Activated T-helper 2 cell treated with anti-CD3 and anti-CD28 coated beads, Interferon-gamma antibody, Interleukin-2, Interleukin-4, amounts not matched to agents 10 μg/mL and 5 μg/mL and 100 μg/mL, durations not matched to agents 14 hours and 24 hours and 36 hours (primary cell): Measurements from ENCODE around the gene LDB3. TPM values are rescaled to one million over a fixed set of nuclear protein-coding genes. Genes with fewer than 3 reads are reported as not detected.

ENCODE experiments used
- DNase-seq: peaks from one replicate; pipeline ENCODE4 v3.0.0; 2021; ENCODE audit warnings: low spot score
- H3K27ac Mint-ChIP-seq: one replicate; pipeline ENCODE4 v1.8.0; 2021; ENCODE audit warnings: mixed read lengths
- H3K27me3 Mint-ChIP-seq: one replicate; pipeline ENCODE4 v1.8.0; 2021; ENCODE audit warnings: low read depth, mixed read lengths
- H3K36me3 Mint-ChIP-seq: one replicate; pipeline ENCODE4 v1.8.0; 2021; ENCODE audit warnings: low read depth, mixed read lengths
- H3K4me1 Mint-ChIP-seq: one replicate; pipeline ENCODE4 v1.8.0; 2021; ENCODE audit warnings: low read depth, mixed read lengths
- H3K4me3 Mint-ChIP-seq: one replicate; pipeline ENCODE4 v1.8.0; 2021; ENCODE audit warnings: low read depth, mild to moderate bottlenecking, moderate library complexity, mixed read lengths
- H3K9me3 Mint-ChIP-seq: one replicate; pipeline ENCODE4 v1.8.0; 2021; ENCODE audit warnings: mixed read lengths
- intact Hi-C: fragments of 100-400 bp; cut with micrococcal nuclease; formaldehyde crosslinking; loops from one replicate; pipeline ENCODE4 v1.15.1; 2023
- total RNA-seq: library from RNA; stranded (reverse); gene quantifications from 2 replicates; pipeline ENCODE4 v1.2.3, GENCODE V29; 2022

Gene LDB3
- total RNA-seq, 1 donor from 2014 or later = not detected

DNA sequence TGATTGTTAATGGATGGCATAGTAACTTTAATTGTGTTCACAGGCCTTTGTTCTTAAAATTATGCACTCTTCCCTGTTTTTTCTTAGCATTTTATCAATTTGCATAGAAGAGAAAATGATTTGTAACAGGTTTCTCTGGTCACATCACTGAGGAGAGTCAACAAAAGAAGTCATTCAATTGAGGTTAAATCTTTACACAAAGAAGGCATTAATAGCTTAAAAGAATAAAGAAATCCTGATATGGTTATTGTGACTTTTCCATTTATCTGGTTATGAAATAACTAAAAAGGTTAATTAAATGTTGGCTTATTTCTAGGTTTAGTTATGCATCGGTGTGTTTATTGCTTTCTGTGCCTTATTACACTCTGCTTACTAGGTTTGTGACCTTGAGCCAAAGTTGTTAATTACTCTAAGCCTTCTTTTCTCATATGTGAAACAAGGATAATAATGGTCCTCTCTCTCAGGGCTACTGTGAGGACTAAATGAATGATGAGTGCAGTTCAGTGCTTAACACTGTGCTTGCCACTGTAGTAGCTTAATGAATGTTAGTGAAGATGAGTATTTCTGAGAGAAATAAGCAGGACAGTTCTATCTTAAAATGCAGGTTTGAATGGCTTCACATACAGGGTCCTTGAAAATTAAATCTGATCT, 100.2 kb downstream of the LDB3 start:
- Mint-ChIP-seq H3K4me1 (peaks cover 4% of the 10 kb centered on the region), H3K27me3 (peaks cover 22% of the 10 kb centered on the region), H3K4me3 (no peak overlapping the region), H3K36me3 (no peaks in the 10 kb centered on the region), H3K9me3 (no peaks in the 10 kb centered on the region), H3K27ac (no peak overlapping the region)
- intact Hi-C loops = no loop called here
- DNase-seq = no peak

DNA sequence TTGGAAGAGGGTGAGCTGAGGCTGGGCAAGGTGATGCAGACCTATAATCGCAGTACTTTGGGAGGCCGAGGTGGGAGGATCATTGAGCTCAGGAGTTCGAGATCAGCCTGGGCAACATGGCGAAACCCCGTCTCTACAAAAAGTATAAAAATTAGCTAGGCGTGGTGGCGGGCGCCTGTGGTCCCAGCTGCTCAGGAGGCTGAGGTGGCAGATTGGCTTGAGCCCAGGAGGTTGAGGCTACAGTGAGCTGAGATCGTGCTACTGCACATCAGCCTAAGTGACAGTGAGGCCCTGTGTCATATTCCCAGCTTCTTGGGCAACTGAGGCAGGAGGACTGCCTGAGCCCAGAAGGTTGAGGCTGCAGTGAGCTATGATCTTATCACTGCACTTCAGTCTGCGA, 101.7 kb downstream of the LDB3 start:
- no peaks in the 10 kb centered on the region for H3K9me3 Mint-ChIP-seq
- peaks cover 19% of the 10 kb centered on the region for H3K27me3 Mint-ChIP-seq
- H3K4me1 Mint-ChIP-seq = peaks cover 6% of the 10 kb centered on the region
- no peak overlapping the region for H3K27ac Mint-ChIP-seq
- DNase-seq = no peak
- intact Hi-C loops = no loop called here
- no peaks in the 10 kb centered on the region for H3K36me3 Mint-ChIP-seq
- H3K4me3 Mint-ChIP-seq = no peak overlapping the region

DNA sequence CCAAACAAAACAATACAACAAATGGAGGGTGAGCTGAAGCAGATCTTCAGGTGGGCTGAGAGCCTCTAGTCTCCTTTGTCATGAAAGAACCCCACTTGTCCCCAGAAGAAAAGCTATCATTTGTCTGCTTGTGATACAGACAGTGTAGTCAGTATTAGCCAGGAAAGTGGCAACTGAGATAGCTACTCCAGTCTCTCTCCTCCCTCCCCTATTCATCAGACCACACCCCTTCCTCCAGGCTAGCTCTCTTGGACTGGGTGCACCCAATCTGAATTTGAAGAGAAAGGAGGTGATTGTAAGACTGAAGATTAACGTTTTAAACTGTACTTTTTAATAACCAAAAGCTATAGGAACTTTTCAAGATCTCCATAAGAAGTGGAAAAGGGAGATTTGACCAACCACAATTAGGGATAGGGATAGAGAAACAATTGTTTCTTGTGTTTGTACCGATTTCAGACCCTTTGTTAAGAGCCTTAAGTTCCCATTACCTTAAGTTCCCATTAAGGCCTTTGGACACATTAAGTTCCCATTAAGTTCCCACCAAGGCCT, 102.2 kb downstream of the LDB3 start:
- intact Hi-C loops = no loop called here
- no peak for DNase-seq
- Mint-ChIP-seq H3K36me3 (no peaks in the 10 kb centered on the region), H3K4me1 (peaks cover 7% of the 10 kb centered on the region), H3K4me3 (no peak overlapping the region), H3K27me3 (peaks cover 18% of the 10 kb centered on the region), H3K9me3 (no peaks in the 10 kb centered on the region), H3K27ac (no peak overlapping the region)

DNA sequence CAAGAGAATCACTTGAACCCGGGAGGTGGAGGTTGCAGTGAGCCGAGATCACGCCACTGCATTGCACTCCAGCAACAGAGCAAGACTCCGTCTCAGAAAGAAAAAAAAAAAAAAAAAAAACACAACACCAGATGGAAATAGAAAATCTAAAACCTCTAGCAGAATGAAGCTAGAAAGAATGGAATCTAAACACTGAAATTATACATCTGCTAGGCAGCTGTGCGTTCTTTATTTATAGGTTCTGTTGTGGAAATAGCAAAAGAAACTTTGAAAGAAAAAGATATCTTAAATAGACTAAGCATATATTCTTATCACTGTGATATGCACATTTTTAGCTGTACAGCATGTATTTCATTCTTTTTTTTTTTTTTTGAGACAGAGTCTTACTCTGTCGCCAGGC, 105.2 kb downstream of the LDB3 start:
- no peak for DNase-seq
- Mint-ChIP-seq H3K36me3 (no peaks in the 10 kb centered on the region), H3K27me3 (peaks cover 9% of the 10 kb centered on the region), H3K27ac (no peak overlapping the region), H3K9me3 (no peaks in the 10 kb centered on the region), H3K4me3 (no peak overlapping the region), H3K4me1 (peaks cover 7% of the 10 kb centered on the region)
- intact Hi-C loops = no loop called here

DNA sequence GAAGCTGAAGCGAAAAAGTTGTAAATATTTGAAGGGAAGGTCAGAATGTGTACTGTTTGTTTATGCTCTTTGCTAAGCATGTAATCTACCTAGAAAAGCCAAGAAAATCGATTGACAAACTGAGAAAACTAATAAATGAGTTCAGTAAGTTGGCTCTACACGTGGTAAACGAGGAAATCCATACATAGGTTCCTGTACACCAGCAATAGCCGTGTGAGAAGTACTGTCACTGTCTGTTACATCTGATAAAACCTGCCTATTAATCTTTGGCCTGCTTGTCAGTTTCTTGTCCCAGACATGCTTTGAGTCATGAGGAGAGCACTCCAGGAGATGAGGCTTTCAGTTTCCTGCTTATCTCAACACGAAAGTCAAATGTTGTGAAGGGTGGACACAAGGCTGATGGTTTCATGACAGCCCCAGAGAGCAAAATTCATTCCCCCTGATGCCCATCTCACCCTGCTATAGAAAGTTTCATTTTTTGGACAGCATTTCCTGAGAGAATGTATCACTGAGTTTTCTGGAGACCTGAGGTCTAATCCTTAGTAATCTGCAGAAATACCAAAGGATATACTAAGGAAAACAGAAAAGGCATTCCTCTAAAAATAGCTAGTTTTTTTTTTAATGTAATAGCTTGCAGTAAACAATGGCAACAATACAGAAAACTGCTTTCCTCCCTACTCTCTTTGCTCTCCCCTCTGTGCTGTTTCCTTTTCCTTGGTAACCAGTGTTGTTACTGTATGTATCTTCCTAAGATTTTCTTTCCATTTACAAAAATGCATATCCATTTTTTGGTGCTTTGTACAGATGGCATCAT, 107.0 kb downstream of the LDB3 start:
- Mint-ChIP-seq H3K27me3 (no peaks in the 10 kb centered on the region), H3K4me1 (peaks cover 6% of the 10 kb centered on the region), H3K9me3 (no peaks in the 10 kb centered on the region), H3K36me3 (no peaks in the 10 kb centered on the region), H3K27ac (no peak overlapping the region), H3K4me3 (no peak overlapping the region)
- intact Hi-C loops = no loop called here
- DNase-seq = no peak

DNA sequence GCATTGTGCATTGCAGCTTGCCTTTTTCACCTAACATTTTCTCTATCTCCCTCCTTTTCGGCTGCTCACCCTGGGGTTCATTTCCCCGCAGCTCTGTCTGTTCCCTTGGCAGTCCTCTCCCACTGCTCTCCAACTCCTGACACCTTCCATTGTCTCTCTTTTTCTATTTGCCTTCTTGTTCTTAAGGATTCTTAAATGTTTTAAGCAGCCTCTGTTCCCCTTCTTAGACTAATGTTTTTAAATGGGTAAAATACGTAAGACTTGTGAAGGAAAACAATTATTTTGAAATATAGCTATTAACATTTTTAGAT, 107.5 kb downstream of the LDB3 start:
- no peaks in the 10 kb centered on the region for H3K9me3 Mint-ChIP-seq
- no peak overlapping the region for H3K27ac Mint-ChIP-seq
- no peak overlapping the region for H3K4me3 Mint-ChIP-seq
- intact Hi-C loops = no loop called here
- H3K36me3 Mint-ChIP-seq = no peaks in the 10 kb centered on the region
- DNase-seq = no peak
- H3K4me1 Mint-ChIP-seq = peaks cover 5% of the 10 kb centered on the region
- H3K27me3 Mint-ChIP-seq = no peaks in the 10 kb centered on the region

DNA sequence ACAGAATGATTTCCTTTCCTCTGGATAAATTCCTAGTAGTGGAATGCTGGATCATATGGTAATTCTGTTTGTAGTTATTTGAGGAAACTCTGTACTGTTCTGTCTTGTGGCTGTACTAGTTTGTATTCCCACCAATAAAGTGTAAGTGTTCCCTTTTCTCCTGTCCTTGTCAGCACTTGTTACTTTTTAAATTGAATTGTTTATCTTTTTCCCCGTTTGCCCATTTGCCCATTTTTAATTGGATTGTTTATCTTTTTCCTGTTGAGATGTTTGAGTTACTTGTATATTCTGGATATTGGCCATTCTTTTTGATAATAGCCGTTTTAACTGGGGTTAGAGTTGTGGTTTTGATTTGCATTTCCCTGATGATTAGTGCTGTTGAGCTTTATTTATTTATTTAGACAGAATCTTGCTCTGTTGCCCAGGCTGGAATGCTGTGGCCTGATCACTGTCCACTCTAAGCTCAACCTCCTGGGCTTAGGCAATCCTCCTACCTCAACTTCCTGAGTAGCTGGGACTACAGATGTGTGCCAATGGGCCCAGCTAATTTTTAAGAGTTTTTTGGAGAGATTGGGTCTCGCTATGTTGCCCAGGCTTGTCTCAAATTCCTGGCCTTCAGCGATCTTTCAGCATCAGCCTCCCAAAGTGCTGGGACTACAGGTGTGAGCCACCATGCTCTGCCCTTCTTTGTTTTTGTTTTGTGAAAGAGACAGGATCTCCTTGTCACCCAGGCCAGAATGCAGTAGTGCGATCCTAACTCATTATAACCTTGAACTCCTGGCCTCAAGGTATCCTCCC, 111.1 kb downstream of the LDB3 start:
- Mint-ChIP-seq H3K27me3 (peaks cover 6% of the 10 kb centered on the region), H3K4me1 (peaks cover 5% of the 10 kb centered on the region), H3K9me3 (no peaks in the 10 kb centered on the region), H3K36me3 (peaks cover 3% of the 10 kb centered on the region), H3K4me3 (no peak overlapping the region), H3K27ac (no peak overlapping the region)
- intact Hi-C loops = no loop called here
- DNase-seq = no peak

DNA sequence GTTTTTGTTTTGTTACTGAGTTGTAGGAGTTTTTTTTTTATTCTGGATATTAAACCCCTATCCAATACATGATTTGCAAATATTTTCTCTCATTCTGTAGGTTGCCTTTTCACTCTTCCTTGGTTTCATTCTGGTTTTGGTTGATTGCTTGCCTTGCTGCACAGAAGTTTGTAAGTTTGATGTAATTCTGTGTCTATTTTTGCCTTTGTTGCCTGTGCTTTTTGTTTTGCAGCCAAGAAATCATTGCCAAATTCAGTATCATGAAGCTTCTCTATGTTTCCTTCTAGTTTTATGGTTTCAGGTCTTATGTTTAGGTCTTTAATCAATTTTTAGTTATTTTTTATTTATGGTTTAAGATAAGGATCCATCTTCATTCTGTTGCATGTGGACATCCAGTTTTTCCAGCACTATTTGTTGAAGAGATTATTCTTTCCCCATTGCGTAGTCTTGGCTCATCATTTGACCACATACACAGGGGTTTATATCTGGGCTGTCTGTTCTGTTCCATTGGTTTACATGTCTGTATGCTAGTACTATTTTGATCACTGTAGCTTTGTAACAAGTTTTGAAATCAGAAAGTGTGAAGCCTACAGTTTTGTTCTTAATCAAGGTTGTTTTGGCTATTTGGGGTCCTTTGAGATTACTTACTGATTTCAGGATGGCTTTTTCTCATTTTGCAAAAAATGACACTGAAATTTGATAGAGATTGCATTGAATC, 114.5 kb downstream of the LDB3 start:
- DNase-seq = no peak
- peaks cover 3% of the 10 kb centered on the region for H3K36me3 Mint-ChIP-seq
- peaks cover 10% of the 10 kb centered on the region for H3K9me3 Mint-ChIP-seq
- intact Hi-C loops = no loop called here
- H3K4me1 Mint-ChIP-seq = no peaks in the 10 kb centered on the region
- H3K27me3 Mint-ChIP-seq = peaks cover 8% of the 10 kb centered on the region
- H3K27ac Mint-ChIP-seq = no peak overlapping the region
- no peak overlapping the region for H3K4me3 Mint-ChIP-seq

DNA sequence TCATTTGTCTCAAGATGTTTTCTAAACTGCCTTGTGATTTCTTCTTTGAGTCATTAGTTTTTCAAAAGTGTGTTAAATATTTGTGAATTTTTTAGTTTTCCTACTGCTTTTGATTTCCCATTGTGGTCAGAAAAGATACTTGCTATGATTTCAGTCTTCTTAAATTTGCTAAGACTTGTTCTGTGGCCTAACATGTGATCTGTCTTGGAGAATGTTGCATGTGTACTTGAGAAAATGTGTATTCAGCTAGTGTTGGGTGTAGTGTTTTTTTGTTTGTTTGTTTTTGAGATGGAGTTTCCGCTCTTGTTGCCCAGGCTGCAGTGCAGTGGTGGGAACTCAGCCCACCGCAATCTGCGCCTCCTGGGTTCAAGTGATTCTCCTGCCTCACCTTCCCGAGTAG, 116.7 kb downstream of the LDB3 start:
- no peak overlapping the region for H3K4me3 Mint-ChIP-seq
- no peak overlapping the region for H3K27ac Mint-ChIP-seq
- no peaks in the 10 kb centered on the region for H3K4me1 Mint-ChIP-seq
- no peak for DNase-seq
- H3K27me3 Mint-ChIP-seq = peaks cover 8% of the 10 kb centered on the region
- intact Hi-C loops = no loop called here
- H3K36me3 Mint-ChIP-seq = peaks cover 3% of the 10 kb centered on the region
- H3K9me3 Mint-ChIP-seq = peaks cover 11% of the 10 kb centered on the region

Other genes starting within 250 kb of the LDB3 start
- 50.0 and 51.4 TPM in 2 replicates for gene WAPL, start 146.7 kb upstream of the LDB3 start, total RNA-seq
- not detected in 2 replicates for gene OPN4, start 14.0 kb upstream of the LDB3 start, total RNA-seq
- 11.2 and 11.9 TPM in 2 replicates for gene BMPR1A, start 88.1 kb downstream of the LDB3 start, total RNA-seq